Astrocyte of the cerebellum (primary cell): ENCODE measurements around the gene ZNF653.

Experiments used
- DNase-seq: peaks from one replicate; pipeline ENCODE4 v3.0.0-alpha.2; 2011; ENCODE audit warnings: low read depth
- H3K4me3 ChIP-seq: 2 replicates; pipeline ENCODE4 v1.5.1; 2011; ENCODE audit warnings: mild to moderate bottlenecking, low read depth, low read length, moderate library complexity
- in situ Hi-C: cut with HindIII; loops from 2 replicates; pipeline ENCODE4 v1.10.0; 2017; ENCODE audit warnings: low sequenced_read_pairs
- TF ChIP-seq, protein P1 (sequence below): IDR thresholded peaks from 2 replicates; pipeline ENCODE4 v1.5.1; 2012; ENCODE audit warnings: low read length, low read depth, moderate library complexity, mild to moderate bottlenecking; ENCODE audit errors: missing control alignments

ZNF653 gene

GRCh38 chr19:11482384-11483050, 23.1 kb downstream of the ZNF653 start:
- peak overlapping the region; percentile 26 for H3K4me3 ChIP-seq
- TF ChIP-seq, protein P1, sequence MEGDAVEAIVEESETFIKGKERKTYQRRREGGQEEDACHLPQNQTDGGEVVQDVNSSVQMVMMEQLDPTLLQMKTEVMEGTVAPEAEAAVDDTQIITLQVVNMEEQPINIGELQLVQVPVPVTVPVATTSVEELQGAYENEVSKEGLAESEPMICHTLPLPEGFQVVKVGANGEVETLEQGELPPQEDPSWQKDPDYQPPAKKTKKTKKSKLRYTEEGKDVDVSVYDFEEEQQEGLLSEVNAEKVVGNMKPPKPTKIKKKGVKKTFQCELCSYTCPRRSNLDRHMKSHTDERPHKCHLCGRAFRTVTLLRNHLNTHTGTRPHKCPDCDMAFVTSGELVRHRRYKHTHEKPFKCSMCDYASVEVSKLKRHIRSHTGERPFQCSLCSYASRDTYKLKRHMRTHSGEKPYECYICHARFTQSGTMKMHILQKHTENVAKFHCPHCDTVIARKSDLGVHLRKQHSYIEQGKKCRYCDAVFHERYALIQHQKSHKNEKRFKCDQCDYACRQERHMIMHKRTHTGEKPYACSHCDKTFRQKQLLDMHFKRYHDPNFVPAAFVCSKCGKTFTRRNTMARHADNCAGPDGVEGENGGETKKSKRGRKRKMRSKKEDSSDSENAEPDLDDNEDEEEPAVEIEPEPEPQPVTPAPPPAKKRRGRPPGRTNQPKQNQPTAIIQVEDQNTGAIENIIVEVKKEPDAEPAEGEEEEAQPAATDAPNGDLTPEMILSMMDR = peak; percentile 78
- DNase-seq = no peak
- in situ Hi-C loops = no loop called here

DNA sequence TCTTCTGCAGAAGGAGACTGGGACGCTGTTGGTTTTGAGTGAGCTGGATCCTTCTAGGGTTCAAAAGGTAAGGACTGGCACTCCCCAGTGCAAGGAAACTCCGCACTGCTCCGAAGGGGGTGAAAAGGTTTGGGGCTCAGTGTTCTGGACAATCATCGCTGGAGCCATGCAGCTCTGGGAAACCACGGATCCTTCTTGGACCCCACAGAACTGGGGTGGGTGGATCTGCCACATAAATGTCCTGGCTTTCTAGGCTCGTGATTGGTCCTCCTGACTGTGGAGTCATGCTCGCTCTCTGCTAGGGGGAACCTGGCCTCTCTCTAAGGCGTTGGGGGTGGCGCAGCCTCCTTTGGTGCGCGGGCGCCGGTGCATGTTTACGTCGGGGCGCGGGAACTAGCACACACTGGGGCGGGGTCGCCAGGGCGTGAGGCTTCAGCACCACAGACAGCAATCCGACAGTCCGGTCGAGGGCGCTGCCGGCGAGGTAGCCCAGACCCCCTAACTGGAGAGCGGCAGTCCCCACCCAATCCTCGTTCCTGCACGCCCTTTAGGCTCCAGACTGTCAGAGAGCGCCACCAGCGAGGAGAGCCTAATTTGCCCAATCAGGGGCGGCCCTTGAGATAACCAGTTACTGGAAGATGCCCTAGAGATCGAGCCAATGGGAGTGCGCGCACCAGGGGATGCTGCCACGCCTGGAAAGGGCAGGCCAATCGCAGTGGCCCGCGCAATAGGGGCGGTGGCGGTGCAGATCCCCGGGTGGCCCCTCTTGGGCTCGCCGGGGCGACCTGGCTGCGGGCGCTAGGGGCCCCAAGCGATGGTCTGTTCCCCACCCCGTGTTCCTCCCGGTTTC, 23.9 kb downstream of the ZNF653 start:
- H3K4me3 ChIP-seq = peak overlapping the region; percentile 26
- DNase-seq = no peak
- TF ChIP-seq, protein P1 = no peak
- in situ Hi-C loops = no loop called here

- in situ Hi-C loops = no loop called here
- no peak within 1 kb of the TSS for H3K4me3 ChIP-seq
- TF ChIP-seq, protein P1 = no peak
- DNase-seq = no peak
Measured at GRCh38 chr19:11480715-11481533, 24.7 kb downstream of the ZNF653 start, which contains the start of gene ELAVL3. Gene ELAVL3 (minus strand): TSS chr19:11481046. CDS start chr19:11480608, 438 bp downstream.

DNA sequence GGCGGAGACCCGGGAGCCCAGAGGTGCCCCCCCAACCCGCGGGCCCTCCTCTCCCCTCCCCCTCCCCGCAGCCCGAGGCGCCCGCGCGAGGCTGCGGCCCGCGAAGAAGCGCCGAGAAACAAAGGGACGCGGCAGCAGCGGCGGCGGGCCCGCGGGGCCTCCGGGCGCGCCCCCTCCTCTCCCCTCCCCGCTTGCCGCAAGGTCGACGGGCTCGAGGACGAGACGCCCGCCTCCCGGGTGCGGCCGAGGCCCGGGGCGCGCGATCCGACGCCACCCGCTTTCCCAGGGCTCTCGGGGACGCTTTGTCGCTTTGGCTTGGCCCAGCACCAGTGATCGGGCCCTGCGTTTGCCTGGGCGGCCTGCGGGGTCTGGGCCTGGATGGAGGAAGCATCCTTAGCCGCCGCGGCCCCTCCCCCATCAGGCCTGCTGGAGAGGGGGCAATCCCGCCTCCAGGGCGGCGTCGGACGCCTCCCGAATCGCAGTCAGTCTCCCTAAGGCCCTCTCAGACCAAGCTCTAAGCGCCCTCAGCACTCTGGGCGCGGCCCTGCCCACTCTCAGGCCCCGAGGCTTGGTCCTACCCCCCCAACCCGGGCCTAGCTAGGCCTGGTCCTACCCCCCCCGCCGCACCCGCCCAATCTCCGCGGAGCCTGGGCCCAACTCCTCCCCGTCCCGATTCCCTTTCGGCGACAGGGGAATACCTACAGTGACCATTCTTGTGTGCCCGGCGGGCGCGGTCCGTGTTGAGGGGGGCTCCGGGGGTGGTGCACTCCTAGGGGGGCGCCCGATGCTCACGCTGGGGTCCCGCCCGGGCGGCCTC, 25.5 kb downstream of the ZNF653 start:
- no peak for DNase-seq
- TF ChIP-seq, protein P1 = no peak
- in situ Hi-C loops = no loop called here
- no peak overlapping the region for H3K4me3 ChIP-seq

- H3K4me3 ChIP-seq = no peak overlapping the region
- in situ Hi-C loops = no loop called here
- TF ChIP-seq, protein P1 = no peak
- DNase-seq = no peak
Measured at GRCh38 chr19:11479090-11479897, 26.3 kb downstream of the ZNF653 start.
